GM21381 (cell line): ENCODE measurements around the gene KRTAP3-2.
"Not testable (repeated sequence)": the region's sequence is repeated elsewhere in the genome, so short reads cannot be mapped to it uniquely, and the experiment has no call there.

Source experiments
- ATAC-seq: cut with Tn5 transposase; IDR thresholded peaks from one replicate; pipeline ENCODE4 v1.9.1; 2021; ENCODE audit warnings: mild to moderate bottlenecking, moderate library complexity; ENCODE audit not compliant: unreplicated experiment

KRTAP3-2 gene

DNA sequence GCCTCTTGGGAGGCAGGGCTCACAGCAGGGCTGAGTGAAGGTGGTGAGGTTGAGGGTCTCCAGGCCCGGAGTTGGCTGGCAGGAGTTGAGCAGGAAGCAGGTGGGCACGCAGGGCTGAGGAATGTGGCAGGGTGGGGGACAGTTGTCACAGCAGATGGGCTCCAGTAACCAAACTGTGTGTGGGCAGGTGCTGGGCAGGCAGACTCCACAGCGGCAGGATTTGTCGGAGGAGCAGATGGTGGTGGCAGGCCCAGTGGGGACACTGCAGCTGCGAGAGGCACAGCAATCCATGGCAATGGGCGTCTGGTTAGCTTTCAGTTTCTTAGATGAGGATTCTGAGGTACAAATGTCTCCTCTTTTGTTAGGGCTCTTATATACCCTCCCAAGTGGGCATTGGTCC, at the start of gene KRTAP3-2:
Gene KRTAP3-2 (minus strand): TSS at position 344 of the 400 bp plus-strand sequence. CDS start 53 bp downstream, at position 291.
- ATAC-seq: not testable (repeated sequence)

GRCh38 chr17:41049110-41049509, 49.4 kb upstream of the KRTAP3-2 start:
- no peak for ATAC-seq

- no peak for ATAC-seq
Measured at GRCh38 chr17:41048441-41048840, 48.7 kb upstream of the KRTAP3-2 start.

DNA sequence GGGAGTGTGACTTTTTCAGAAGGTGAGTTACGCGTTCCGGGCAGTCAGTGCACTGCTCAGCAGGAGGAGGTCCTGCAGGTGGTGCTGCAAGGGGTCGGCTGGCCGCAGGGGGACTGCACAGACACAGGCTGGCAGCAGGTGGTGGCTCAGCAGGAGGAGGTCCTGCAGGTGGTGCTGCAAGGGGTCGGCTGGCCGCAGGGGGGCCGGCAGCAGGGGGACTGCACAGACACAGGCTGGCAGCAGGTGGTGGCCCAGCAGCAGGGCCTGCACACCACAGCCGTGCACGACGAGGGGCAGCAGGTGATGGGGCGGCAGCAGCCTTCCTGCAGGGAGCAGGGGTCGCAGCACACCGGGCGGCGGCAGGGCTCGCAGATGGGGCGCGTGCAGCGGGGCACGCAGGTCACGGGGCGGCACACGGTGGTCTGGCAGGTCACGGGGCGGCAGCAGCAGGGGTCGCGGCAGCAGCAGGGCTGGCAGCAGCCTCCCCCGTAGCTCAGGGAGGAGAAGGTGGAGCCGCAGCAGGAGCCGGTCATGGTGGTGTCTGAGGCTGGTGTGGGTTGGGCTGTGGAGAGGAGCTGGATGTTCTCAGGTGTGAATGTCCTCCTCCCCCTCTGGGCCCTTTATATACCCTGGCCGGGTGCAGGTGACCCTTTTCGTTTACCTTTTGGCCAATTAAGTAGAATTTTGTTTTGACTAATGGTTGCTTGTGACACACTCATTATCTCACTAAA, 47.2 kb upstream of the KRTAP3-2 start, which contains the start of gene KRTAP2-1:
Gene KRTAP2-1 (minus strand): TSS at position 582 of the 731 bp plus-strand sequence. CDS start 49 bp downstream, at position 533.
- not testable (repeated sequence) for ATAC-seq

- ATAC-seq: no peak
Measured at GRCh38 chr17:41042953-41043352, 43.2 kb upstream of the KRTAP3-2 start.

DNA sequence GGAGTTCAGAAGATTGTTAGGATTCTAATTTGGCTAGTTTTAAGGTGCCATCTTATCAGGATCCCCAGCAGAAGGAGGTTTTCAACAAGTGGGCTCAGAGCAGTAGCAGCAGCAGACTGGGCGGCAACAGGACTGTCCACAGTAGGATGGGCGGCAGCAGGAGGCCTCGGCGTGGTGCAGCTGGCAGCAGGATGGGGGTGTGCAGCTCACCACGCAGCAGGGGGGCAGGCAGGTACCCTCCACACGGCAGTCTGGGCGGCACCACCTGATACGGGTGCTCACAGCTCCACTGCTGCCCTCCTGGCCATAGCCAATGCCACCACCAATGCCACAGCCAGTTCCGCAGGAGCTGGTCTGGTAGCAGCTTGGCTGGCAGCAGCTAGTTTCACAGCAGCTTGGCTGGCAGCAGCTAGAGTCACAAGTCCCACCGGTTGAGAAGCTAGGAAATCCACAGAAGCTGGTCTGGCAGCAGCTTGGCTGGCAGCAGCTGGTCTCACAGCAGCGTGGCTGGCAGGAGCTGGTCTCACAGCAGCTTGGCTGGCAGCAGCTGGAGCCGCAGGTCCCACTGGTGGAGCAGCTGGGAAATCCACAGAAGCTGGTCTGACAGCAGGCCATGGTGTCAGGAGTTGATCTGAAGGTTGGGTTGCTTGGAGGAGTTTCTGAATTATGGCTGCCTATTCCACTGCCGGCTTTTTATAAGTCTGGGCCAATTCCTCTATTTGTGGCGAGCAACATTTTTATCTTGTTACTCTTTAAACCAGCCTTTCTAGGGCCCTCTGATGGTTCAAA, 41.3 kb upstream of the KRTAP3-2 start, which contains the start of gene KRTAP1-1:
Gene KRTAP1-1 (minus strand): TSS at position 668 of the 789 bp plus-strand sequence. CDS start 53 bp downstream, at position 615.
- not testable (repeated sequence) for ATAC-seq

DNA sequence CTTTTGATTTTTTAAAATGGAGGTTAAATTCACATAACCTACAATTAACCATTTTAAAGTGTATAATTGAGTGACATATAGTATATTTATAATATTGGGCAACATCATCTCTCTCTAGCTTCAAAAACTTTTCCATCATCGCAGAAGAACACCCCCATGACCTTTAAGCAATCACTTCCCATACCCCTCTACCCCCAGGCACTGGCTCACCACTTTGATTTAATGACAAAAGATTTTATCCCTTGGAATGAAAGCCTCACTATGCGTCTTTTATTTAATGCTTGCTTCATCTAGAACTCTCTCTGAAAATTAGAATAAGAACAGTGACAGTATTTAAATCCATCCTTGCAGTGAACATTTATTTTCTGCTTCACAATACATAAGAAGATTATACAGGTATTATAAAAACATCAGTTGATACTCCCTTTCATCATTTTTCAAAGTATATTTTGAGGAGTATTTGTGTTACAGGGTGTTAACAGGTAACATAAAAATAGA, 38.2 kb upstream of the KRTAP3-2 start:
- no peak for ATAC-seq

- not testable (repeated sequence) for ATAC-seq
Measured at GRCh38 chr17:41034346-41034935, 34.7 kb upstream of the KRTAP3-2 start, which contains the start of gene KRTAP1-3. Gene KRTAP1-3, minus strand, starts transcription at chr17:41034874. Its CDS starts 53 bp downstream, at chr17:41034821.

- ATAC-seq: no peak
Measured at GRCh38 chr17:41029633-41030245, 30.0 kb upstream of the KRTAP3-2 start, which contains the start of gene KRTAP1-4. Gene KRTAP1-4, minus strand, starts transcription at chr17:41030195. Its CDS starts 117 bp downstream, at chr17:41030078.

DNA sequence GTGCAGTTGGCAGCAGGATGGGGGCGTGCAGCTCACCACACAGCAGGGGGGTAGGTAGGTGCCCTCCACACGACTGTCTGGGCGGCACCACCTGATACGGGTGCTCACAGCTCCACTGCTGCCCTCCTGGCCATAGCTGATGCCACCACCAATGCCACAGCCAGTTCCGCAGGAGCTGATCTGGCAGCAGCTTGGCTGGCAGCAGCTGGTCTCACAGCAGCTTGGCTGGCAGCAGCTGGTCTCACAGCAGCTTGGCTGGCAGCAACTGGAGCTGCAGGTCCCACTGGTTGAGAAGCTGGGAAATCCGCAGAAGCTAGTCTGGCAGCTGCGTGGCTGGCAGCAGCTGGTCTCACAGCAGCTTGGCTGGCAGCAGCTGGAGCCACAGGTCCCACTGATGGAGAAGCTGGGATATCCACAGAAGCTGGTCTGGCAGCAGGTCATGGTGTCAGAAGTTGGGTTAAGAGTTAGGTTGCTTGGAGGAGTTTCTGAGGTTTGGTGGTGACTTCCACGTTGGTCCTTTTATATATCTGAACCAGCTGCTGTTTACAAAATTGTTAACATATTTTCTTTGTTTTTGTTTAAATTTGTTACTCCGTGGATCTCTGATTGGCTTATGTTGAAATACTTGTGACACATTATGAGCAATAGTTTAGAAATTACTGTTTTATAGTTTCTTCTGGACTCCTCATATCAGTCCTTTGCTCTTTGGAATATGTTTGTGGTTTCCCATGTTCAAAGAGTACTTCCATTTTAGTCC, 27.2 kb upstream of the KRTAP3-2 start, which contains the start of gene KRTAP1-5:
Gene KRTAP1-5 (minus strand): TSS at position 494 of the 757 bp plus-strand sequence. CDS start 53 bp downstream, at position 441.
- no peak for ATAC-seq

DNA sequence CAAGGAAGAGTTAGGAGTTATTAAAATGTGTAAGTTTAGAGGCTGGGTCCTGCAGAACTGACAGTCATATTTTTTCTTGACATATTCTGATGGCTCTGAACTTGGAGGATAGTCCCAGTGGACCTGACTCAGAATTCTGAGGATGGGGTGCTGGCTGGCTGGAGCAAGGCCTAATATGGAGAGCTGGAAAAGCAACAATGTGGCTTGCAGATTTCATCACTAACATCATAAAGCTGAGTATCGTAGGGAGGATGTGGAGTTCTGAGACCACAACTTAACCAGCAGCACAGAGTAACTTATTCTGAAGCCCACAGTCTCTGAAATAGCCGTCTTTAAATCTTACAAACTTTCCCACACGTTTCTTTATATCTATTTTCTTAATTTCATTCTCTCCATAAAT, 25.0 kb upstream of the KRTAP3-2 start:
- no peak for ATAC-seq

- no peak for ATAC-seq
Measured at GRCh38 chr17:41020336-41020735, 20.6 kb upstream of the KRTAP3-2 start.

GRCh38 chr17:41019415-41019814, 19.7 kb upstream of the KRTAP3-2 start:
- ATAC-seq: no peak

DNA sequence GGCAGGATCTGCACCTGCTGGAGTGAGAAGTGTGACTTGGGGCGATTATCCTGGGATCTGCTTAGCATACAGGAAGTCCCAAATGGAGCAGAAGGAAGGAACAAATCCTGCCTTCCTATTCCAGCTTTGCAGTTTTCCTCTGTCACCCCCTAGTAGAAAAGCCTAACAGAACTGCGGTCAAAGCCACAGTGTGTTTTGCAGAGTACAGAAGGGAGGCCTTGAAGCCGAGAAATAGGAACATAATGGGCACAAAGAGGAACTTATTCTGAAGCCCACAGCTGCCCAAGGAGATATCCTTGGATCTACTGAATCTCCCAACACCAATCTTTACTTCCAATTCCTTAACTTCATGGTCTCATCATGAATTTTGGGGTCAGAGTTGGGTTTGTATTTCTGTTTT, 18.8 kb upstream of the KRTAP3-2 start:
- ATAC-seq: no peak

DNA sequence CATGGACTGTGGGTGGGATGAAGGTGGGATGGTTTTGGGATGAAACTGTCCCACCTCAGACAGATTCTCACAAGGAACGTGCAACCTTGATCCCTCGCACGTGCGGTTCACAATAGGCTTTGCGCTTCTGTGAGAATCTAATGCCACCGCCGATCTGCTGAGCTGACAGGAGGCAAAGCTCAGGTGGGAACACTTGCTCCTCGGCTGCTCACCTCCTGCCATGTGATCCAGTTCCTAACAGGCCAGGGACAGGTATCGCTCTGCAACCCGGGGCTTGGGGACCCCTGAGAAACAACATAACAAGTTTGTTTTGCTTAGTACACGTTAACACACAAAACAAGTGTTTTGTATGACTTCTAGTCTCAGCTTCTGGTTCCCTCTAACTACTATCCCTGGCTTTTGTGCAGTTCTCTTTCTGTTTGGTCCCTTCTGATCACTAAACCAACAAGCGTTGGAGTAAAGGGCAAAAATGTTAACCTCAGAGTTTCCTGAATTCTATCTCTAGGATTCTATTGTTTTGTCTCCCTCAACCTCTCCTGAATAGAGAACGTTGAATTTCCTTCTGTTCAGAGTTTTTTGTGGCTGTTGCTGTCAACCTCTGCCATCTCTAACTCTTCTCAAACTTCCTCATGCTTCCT, 17.0 kb upstream of the KRTAP3-2 start:
- ATAC-seq: no peak

DNA sequence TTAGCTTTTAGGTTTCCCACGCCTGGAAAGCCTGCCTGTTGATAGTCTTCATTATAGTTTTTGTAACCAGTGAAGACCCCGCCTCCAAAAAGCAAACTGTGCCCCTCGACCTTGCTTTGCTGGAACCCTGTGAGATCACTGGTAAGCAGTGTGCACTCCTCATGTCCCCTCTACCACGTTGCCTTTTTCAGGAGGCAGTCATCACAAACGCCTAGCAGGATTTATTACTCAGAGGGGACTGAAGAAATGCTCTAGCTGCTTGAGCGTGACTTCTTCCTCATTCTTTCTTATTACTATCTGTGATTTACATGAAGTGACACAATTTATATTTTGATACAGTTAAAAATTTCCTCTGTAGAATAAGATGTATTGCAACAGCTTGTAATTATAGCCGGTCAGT, 15.7 kb upstream of the KRTAP3-2 start:
- ATAC-seq: no peak

DNA sequence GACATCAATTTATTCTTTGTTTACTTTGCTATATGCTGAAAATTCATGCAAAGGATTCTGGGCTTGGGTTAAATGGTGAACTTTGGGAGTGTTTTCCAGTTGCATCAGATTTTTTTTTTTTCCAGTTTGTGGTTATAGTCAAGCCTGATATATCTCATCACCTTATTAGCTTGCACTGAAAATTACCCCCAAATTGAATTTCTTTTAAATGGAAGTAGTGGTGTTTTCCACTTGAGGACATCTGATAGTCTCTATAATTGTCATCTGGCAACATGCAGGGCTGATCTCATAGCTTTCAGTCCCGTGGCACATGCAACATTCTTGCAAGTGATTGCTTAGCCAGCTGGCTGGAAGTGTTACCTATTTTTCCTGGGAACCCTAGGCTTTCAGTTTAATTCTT, 13.9 kb upstream of the KRTAP3-2 start:
- ATAC-seq: no peak

DNA sequence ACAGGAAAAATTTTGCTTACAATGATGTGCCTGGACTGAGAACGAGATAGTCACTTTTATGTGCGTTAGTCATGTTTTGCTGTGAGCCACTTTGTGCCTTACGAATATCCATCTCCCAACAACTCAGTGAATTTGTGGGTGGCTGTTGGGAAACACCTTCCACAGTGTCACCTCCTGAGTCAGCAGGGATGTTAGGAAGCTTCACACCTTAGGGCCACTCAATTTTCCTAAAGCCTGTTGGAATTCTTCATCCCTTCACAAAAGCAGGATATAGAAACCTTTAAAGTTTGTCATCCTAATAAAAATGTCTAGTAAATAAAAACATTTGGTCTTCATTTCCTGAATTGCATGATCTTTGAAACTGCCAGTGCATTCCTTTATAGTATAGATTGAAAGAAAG, 13.5 kb upstream of the KRTAP3-2 start:
- ATAC-seq: no peak
